ENCODE results near the gene SMG9.

GRCh38 chr19:43766755-43767043 lies 11.9 kb upstream of the SMG9 start:
- TF ChIP-seq TAF1 (IDR thresholded peaks at IDR 0.05; ENCODE audit: borderline replicate concordance, low read depth, low read length), result no peak
- TF ChIP-seq, protein P1, sequence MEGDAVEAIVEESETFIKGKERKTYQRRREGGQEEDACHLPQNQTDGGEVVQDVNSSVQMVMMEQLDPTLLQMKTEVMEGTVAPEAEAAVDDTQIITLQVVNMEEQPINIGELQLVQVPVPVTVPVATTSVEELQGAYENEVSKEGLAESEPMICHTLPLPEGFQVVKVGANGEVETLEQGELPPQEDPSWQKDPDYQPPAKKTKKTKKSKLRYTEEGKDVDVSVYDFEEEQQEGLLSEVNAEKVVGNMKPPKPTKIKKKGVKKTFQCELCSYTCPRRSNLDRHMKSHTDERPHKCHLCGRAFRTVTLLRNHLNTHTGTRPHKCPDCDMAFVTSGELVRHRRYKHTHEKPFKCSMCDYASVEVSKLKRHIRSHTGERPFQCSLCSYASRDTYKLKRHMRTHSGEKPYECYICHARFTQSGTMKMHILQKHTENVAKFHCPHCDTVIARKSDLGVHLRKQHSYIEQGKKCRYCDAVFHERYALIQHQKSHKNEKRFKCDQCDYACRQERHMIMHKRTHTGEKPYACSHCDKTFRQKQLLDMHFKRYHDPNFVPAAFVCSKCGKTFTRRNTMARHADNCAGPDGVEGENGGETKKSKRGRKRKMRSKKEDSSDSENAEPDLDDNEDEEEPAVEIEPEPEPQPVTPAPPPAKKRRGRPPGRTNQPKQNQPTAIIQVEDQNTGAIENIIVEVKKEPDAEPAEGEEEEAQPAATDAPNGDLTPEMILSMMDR (IDR thresholded peaks at IDR 0.05), result no peak

Measured in SK-N-SH (cell line).